Measurements from ENCODE around the gene RNF144A.
A peak's percentile ranks its signal among the peaks of the same experiment; 100 is the strongest.

RNF144A gene

GRCh38 chr2:6917071-6917760 is at the start of gene RNF144A:
Gene RNF144A (plus strand): TSS chr2:6917412. CDS start chr2:6996927, 79,515 bp downstream.
- H3K4me3 ChIP-seq (ENCODE audit: low read length), result no peak within 1 kb of the TSS
- peak; percentile 3 for TF ChIP-seq CTCF (IDR thresholded peaks at IDR 0.05; ENCODE audit: insufficient read depth, low read depth, low read length, missing control alignments)
- DNase-seq (ENCODE audit: low read depth), result peak; percentile 44

GRCh38 chr2:6872394-6872793 is 44.8 kb upstream of the RNF144A start:
- no peak for DNase-seq (ENCODE audit: low read depth)
- TF ChIP-seq CTCF (IDR thresholded peaks at IDR 0.05; ENCODE audit: insufficient read depth, low read depth, low read length, missing control alignments), result no peak
- H3K4me3 ChIP-seq (ENCODE audit: low read length), result no peak overlapping the region

GRCh38 chr2:6874032-6874431 is 43.2 kb upstream of the RNF144A start:
- H3K4me3 ChIP-seq (ENCODE audit: low read length), result no peak overlapping the region
- no peak for TF ChIP-seq CTCF (IDR thresholded peaks at IDR 0.05; ENCODE audit: insufficient read depth, low read depth, low read length, missing control alignments)
- DNase-seq (ENCODE audit: low read depth), result no peak

- no peak for DNase-seq (ENCODE audit: low read depth)
- no peak for TF ChIP-seq CTCF (IDR thresholded peaks at IDR 0.05; ENCODE audit: insufficient read depth, low read depth, low read length, missing control alignments)
- no peak overlapping the region for H3K4me3 ChIP-seq (ENCODE audit: low read length)
These were observed 40.9 kb upstream of the RNF144A start for GRCh38 chr2:6876309-6876708.

- H3K4me3 ChIP-seq (ENCODE audit: low read length), result peak within 1 kb of the TSS; percentile 19
- no peak for TF ChIP-seq CTCF (IDR thresholded peaks at IDR 0.05; ENCODE audit: insufficient read depth, low read depth, low read length, missing control alignments)
- DNase-seq (ENCODE audit: low read depth), result peak; percentile 50
These were observed 39.6 kb upstream of the RNF144A start, which contains the start of gene RSAD2 for GRCh38 chr2:6877402-6878304. Gene RSAD2 (plus strand): TSS chr2:6877777. CDS start chr2:6877801, 24 bp downstream.

- no peak for DNase-seq (ENCODE audit: low read depth)
- no peak overlapping the region for H3K4me3 ChIP-seq (ENCODE audit: low read length)
- no peak for TF ChIP-seq CTCF (IDR thresholded peaks at IDR 0.05; ENCODE audit: insufficient read depth, low read depth, low read length, missing control alignments)
These were observed 38.7 kb upstream of the RNF144A start for GRCh38 chr2:6878549-6878948.
